ENCODE measurements around the gene F2RL1.
"Not testable (repeated sequence)": the region's sequence is repeated elsewhere in the genome, so short reads cannot be mapped to it uniquely, and the experiment has no call there.

F2RL1 gene, protein sequence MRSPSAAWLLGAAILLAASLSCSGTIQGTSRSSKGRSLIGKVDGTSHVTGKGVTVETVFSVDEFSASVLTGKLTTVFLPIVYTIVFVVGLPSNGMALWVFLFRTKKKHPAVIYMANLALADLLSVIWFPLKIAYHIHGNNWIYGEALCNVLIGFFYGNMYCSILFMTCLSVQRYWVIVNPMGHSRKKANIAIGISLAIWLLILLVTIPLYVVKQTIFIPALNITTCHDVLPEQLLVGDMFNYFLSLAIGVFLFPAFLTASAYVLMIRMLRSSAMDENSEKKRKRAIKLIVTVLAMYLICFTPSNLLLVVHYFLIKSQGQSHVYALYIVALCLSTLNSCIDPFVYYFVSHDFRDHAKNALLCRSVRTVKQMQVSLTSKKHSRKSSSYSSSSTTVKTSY

DNA sequence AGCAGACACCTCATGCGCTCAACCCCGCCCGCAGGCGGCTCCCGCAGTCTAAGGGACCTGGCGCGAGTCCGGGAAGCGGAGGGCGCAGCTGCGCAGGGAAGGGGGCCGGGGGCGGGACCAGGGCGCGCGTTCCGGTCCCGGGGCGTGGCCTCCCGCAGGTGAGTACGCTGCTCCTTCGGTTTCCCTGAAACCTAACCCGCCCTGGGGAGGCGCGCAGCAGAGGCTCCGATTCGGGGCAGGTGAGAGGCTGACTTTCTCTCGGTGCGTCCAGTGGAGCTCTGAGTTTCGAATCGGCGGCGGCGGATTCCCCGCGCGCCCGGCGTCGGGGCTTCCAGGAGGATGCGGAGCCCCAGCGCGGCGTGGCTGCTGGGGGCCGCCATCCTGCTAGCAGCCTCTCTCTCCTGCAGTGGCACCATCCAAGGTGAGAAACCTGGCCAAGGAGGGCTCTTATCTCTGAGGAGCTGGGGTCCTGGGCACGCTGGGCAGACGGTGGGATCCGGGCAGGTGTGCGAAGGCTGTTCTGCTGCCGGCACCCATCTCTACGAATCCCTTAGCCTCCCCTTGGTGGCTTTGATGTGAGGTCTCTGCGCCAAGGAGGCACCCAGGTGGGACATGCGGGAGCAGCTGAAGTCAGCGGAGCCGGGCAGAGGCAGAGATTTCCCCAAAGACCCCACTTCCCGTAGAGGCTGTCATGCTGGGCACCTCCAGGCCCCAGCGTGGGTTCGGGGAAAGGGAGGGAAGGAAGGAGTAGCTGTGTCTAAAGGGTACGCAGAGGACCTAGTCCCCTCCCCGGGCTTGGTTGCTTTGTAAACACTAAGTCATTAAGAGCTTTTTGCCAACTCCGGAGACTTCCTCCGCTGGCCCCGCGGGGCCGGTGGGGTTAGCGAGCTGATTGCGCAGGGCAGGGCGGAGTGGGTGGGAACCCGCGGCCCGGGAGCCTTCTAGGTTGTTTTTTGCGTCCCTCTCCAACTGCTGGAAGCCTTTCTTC is at the start of gene F2RL1:
Gene F2RL1 (plus strand): TSS at position 187 of the 988 bp plus-strand sequence. CDS start 153 bp downstream, at position 340.
- peak; percentile 78 for DNase-seq

GRCh38 chr5:76771041-76771440 is 47.8 kb upstream of the F2RL1 start:
- not testable (repeated sequence) for DNase-seq

DNA sequence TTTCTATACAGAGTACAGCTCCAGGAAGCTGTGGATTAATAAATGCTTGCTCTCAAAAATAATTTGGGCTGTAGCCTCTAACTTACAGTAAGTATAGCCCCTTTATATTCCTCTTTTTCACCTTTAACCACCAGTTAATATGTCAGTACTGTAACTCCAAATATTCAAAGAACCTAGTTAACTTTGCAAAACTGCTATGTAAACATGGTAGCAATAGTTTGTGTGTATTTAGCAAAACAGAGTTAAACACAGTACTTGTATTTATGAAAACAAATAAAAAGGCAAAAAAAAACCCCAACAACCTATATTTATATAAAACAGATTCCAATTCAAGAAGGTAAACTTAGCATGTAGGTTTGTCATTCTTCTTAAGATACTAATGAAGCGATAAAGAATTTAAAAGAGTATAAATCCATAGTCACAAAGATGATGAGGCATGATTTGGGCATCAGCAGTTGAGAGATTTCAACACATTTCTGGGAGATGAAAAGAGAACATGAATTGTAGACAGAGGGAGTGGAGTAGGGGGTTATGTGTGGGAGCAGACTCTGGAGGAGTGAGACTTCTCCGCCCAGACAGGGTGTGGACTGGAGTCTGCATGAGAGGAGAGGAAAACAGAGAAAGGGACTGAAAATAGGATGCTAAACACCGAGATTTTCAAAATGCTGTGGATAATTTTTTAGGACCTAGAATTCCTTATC is 47.0 kb upstream of the F2RL1 start:
- DNase-seq, result no peak

DNA sequence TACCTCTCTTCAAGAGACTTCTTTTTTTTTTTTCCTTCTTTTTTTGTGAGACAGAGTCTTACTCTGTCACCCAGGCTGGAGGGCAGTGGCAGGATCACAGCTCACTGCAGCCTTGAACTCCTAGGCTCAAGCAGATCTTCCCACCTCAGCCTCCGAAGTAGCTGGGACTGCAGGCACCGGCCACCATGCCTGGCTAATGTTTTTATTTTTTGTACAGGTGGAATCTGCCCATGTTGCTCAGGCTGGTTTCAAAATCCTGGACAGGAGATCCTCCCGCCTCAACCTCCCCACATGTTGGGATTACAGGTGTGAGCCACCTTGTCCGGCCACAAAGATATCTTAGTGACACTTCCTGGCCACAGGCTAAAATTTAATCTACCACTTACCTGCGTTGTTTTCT is 42.9 kb upstream of the F2RL1 start:
- no peak for DNase-seq

DNA sequence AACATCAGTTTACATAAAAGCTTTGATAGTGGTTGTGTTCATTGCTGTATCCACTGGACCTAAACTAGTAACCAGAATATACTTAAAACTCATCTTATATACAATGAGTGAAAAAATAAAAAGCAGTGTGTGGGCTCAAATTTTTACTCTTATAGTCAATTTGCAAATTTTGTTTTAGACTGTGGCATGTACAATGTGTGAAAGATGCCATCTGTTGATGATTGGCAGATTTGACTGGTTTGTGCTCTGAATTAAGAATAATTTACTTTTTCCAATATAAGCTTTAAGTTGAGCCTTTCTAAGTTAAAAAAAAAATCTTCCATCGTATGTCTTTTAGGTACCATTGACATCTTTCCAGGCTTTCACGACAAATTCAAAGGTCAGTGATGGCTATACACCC is 42.4 kb upstream of the F2RL1 start:
- DNase-seq, result no peak

DNA sequence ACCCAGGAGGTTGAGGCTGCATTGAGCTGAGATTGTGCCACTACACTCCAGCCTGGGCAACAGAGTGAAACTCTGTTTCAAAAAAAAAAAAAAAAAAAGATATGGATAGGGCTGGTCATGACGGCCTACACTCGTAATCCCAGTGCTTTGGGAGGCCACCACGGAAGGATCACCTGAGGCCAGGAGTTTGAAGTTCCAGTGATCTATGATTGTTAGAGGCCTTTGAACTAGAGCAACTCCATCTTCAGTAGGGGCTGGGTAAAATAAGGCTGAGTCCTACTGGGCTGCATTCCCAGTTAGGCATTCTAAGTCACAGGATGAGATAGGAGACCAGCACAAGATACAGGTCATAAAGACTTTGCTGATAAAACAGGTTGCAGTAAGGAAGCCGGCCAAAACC is 38.2 kb upstream of the F2RL1 start:
- not testable (repeated sequence) for DNase-seq

- no peak for DNase-seq
These were observed 37.1 kb upstream of the F2RL1 start for GRCh38 chr5:76781775-76782174.

DNA sequence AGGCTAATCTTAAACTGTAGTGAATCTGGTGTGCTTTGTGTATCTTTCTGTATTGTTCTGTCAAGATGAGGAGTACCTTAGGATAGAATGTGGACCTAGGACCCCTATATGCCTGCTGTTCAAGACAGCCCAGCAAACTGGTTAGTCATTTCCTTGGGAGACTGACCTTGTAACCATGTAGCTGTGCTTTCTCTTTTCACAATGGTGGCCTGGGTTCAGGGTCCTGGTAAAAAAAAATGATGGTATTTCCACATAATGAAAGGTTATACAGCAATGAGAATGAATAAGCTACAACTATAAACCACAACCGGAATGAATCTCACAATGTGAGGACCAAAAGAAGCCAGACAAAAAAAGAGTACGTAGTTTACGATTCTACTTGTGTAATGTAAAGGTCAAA is 36.4 kb upstream of the F2RL1 start:
- no peak for DNase-seq

DNA sequence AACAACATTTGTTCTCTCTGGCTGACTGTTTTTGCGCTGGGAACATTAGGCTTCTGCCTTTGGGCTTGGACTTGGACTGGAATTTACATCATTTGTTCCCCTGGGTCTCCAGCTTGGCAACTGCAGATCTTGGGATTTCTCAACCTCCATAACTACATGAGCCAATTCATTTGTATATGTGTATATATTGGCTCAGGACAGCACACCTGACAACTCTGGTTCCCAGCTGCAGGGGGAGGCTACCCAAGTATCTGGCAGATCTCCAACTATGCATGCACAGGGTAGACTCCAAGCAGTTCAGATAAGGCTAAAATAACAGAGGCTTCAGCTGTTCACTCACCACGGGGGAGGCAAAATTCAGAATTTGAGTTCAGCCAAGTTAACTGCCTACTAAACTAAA is 31.6 kb upstream of the F2RL1 start:
- DNase-seq, result no peak

DNA sequence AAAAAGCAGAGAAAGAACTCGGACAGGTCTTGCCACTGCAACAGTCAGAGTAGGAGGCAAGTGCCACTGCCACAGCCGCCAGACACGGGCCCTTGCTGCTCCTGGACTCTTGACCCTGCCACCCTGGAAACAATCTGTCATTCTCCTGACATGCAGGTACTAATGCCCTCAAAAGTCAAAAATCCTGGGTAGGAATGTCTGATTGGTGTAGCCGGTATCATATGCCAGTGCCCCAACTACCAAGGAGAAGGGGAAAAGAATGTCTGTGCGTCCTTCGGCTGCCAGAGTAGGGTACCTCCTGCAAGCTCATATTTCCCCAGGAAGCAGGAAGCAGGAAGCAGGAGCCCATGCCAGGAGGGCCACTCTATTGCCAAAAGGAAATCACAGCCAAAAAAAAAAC is 30.5 kb upstream of the F2RL1 start:
- no peak for DNase-seq

DNA sequence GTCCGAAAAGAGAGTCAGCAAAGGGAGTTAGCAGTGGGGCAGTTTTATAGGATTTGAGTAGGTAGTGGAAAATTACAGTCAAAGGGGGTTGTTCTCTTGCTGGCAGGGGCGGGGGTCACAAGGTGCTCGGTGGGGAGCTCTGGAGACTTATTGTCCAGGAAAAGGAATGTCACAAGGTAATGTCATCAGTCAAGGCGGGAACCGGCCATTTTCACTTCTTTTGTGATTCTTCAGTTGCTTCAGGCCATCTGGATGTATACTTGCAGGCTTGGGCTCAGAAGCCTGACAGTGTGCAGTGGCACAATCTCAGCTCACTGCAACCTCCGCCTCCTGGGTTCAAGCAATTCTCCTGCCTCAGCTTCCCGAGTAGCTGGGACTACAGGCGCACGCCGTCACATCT is 29.6 kb upstream of the F2RL1 start:
- DNase-seq, result not testable (repeated sequence)

GRCh38 chr5:76789991-76790581 is 28.7 kb upstream of the F2RL1 start:
- no peak for DNase-seq

DNA sequence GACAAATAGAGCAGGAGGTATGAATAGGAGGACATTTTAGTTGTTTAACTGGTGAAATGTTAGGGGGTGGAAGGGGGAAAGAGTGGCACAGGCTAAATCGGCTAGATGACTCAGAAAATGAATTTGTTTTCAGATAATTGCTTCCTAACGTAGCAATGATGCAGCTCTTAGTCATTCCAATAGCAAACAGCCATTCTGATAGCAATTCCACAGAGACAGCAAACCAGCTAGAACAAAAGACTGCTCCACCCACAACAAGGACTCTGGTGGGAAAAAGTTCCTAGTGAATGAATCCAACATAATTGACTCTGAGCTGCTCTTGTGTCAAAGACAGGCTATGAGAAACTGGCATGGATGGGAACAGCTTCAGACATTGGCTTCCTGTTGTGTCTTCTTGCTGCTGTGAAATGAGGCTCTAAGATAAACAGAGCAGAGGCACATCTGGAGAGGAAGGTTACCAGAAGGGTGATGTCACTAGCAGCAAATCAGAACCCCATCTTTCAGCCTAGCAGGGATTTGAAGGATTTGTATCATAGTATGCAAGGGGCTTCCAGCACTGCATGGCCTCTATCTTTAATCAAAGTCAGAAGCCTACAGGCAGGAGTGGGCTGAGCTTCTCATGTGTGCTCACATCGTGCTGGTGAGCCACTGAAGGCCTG is 28.1 kb upstream of the F2RL1 start:
- DNase-seq, result no peak

GRCh38 chr5:76791461-76791860 is 27.4 kb upstream of the F2RL1 start:
- no peak for DNase-seq

DNA sequence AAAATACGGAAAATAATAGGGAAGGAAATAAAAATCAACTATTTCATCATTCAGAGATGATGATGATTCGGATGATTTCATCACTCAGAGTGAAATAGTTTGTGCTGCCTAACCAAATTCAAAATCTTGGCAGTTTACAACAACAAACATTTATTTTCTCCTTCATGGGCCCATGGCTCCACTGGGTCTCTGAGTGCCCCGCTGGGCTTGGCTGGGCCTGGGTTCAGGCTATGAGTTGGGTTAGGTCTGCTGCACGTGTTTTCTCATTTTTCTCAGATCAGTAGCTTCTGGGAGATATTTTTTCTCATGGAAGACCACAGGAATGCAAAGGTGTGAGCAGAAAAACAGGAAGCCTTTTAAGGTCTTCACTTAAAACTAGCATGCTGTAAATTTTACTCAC is 24.0 kb upstream of the F2RL1 start:
- DNase-seq, result no peak

- DNase-seq, result no peak
These were observed 19.2 kb upstream of the F2RL1 start for GRCh38 chr5:76799588-76799987.

DNA sequence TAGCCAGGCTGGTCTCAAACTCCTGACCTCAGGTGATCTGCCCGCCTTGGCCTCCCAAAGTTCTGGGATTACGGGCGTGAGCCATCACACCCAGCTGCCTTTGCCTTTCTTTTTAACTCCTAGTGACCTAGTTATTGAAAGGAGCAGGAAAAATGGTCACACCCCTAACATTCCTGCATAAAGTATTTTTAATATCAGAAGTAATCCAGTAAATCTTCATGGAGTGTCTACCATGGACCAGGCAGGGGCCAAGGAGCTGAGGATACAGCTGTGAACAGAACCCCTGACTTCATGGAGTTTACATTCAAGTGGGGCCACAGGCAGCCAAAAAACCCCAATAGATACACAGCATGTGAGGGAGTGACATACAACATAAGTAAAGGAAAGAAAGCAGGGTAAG is 18.3 kb upstream of the F2RL1 start:
- DNase-seq, result no peak

DNA sequence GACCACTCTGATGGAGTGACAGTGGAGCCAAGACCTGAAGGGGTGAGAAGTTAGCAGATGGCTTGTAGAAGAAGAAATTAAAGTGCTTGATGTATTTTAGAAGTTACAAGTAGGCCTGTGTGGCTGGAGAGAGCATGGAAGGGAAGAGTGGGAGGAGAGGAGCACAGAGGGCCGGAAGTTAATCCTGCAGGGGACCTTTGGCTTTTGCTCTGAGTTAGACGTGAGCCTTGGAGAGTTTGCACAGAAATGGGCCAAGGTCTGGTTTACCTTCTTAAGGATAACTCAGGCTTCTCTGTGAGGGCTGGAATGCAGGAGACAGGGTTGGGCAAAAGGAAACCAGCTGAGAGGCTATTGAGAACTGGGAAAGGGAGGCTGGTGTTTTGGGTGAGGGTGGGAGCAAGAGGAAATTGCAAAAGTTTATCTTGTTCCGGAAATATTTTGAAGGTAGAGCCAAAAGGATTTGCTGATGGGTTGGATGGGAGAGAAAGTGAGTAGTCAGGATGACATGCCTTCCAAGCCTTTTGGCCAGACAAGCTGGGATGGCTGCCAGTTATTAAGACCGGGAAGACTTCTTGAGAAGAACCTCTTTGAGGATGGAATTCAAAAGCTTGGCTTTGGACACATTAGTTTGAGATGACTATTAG is 17.5 kb upstream of the F2RL1 start:
- DNase-seq, result no peak

GRCh38 chr5:76801803-76802195 is 17.0 kb upstream of the F2RL1 start:
- no peak for DNase-seq

DNA sequence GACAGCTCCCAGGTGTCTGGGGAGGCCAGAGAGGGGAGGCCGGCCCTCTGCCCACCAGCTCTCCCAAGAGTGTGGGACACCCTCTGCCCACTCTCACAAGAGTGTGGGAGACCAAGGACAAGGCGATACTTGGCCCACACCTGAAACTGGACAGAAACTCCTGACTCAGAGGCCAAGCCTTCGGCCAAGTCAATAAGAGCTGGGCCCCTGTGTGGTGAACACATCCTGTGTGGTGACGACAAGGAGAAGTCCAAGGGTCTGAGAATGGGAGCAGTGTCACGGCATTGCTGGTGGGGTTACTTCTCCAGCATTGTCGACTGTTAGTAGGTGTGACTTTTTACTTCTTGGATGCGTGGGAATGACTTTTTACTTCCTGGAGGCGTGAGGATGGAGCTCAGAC is 14.6 kb upstream of the F2RL1 start:
- no peak for DNase-seq

DNA sequence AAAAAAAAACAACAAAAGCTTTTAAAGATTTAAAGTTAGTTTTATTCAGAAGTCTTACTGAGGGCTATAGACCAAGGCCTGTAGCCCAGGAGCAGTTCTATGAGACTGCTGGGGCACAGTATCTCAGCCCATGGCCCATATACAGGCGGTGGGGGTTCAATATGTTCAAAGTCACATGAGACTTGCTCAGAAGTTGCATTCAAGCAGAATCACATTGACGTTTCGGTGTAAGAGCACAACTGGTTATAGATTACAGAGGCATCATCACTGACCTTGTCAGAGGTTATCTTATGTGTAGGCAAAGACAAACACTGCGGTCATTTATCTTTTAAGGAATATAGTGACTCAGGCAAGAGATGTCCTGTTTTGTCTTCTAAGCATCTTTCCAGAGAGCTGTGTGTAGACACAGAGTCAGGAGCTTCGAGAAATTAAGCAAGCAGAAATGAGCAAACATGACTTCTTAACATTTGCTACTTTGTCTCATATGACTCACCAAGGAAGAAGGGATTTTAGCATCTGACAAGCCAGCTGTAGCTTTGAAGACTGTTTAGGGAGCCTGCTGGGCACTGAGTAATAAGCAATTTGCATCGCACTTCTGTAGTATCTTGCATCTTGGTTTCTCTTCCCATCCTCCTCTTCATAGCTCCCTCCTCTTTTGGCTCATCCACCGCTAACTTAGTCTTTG is 12.9 kb upstream of the F2RL1 start:
- no peak for DNase-seq
